Cerebellar cortex (tissue), 1 donor: ENCODE results near the gene MORN2.
A peak's percentile ranks its signal among the peaks of the same experiment; 100 is the strongest.
"Not testable (repeated sequence)": the region's sequence is repeated elsewhere in the genome, so short reads cannot be mapped to it uniquely, and the experiment has no call there.

Experiments used
- DNase-seq: peaks from one replicate; pipeline ENCODE4 v3.0.0-alpha.2; 2015; ENCODE audit warnings: low spot score

The MORN2 gene

DNA sequence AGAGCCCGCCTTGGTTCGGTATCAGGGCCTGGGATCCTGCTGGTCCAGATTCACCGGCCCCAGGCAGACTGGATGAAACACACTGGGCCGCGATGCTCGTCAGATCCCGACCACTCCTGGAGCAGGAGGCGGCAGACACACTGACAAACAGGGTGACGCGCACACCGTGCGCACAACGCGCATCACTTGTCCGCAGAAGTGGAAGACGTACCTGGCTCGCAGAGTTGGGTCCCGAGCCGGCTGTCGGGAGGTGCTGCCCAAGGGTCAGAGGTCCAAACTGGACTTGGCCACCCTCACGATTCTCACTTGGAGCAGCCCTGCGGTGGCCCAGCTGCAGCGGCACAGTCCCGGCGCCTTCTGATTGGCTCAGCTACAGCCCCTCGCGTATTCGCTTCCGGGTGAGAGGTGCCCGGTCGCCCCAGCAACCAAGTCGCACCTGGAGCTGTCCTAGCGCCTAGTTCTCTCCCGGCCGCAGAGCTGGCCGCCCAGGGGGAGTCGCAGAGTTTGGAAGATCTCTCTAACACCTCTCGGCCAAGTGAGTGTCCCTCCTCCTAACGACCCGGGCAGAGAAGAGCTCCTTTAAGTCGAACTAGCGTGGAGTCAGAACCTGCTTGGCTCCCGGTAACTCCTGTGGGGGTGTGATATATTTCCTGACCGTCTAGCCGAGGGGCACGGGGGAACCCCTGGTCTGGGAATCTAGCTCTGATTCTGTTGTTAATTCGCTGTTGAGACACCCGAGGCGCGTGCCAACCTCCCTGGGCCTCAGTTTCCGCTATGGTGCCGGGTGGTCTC lies at the start of gene MORN2, which contains the start of gene DHX57:
TSS of gene MORN2 (plus strand) at position 401 of the 792 bp plus-strand sequence.
TSS of gene DHX57 (minus strand) at position 359 of the 792 bp plus-strand sequence. CDS start 7,529 bp downstream, outside the sequence.
- DNase-seq = peak; percentile 89

DNA sequence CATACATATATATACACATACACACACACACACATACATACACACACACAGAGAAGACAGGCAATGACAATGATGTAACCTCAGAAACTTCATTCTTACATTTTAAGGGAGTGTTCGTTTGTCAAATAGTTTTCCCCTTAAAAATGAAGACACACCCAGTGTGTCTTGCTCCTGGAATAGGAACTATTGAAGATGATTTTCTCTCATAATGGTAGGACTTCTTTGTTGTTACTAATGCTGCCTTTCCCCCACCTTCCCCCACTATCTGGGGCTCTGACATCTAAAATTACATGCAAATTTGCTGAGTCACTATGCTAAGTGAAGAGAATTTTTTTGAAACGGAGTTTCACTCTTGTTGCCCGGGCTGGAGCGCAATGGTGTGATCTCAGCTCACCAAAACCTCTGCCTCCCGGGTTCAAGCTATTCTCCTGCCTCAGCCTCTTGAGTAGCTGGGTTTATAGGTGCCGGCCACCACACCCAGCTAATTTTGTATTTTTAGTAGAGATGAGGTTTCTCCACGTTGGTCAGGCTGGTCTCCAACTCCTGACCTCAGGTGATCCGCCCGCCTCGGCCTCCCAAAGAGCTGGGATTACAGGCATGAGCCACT lies 48.1 kb upstream of the MORN2 start:
- DNase-seq = not testable (repeated sequence)

GRCh38 chr2:38828460-38828859 lies 47.3 kb upstream of the MORN2 start:
- no peak for DNase-seq

GRCh38 chr2:38829971-38830370 lies 45.8 kb upstream of the MORN2 start:
- no peak for DNase-seq

- DNase-seq = no peak
Measured at GRCh38 chr2:38830526-38831159, 45.1 kb upstream of the MORN2 start.

GRCh38 chr2:38835015-38835601 lies 40.7 kb upstream of the MORN2 start:
- DNase-seq = peak; percentile 49

GRCh38 chr2:38835990-38836389 lies 39.8 kb upstream of the MORN2 start:
- DNase-seq = no peak

DNA sequence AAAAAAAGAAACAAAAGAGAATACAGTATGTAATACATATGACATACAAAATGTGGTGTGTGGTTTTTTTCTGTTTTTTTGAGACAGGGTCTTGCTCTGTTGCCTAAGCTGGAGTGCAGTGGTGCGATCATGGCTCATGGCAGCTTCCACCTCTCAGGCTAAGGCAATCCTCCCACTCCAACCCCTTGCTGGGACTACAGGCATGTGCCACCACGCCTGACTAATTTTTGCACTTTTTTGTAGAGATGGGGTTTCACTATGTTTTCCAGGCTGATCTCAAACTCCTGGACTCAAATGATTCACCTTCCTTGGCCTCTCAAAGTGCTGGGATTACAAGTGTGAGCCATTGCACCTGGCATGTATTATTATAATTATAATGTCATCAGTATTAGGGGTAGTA lies 39.0 kb upstream of the MORN2 start:
- no peak for DNase-seq

DNA sequence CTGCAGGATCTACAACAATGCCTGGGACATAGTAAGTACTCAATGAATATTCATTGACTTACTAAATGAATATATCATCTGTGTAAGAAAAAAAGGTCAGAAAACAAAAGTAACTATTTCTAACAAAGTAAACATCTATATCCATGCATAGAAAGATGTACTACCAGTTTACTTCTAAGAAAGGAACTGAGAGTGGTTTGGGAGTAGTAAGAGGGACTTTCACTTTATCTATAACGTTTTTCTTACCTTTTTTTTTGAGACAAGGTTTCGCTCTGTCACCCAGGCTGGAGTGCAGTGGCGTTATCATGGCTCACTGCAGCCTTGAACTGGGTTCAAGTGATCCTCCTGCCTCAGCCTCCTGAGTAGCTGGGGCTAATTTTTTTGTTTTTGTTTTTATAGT lies 25.7 kb upstream of the MORN2 start:
- no peak for DNase-seq

DNA sequence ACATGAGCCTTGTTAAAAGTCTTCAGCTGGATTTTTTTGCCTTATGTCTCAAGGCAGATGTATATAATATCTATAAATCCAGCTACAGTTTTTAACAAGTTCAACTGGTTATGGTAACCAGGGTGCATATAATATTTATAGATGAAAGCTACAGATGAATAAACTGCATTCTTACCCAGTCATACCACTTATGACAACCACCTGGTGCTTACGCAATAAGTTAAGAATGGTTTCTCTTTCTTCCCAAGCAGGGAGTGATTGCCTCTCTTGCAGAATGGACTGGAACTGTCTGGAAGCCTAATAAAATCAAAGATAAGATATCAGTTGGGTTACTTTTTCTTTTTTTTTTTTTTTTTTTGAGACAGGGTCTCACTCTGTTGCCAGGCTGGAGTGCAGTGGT lies 19.6 kb upstream of the MORN2 start:
- no peak for DNase-seq

DNA sequence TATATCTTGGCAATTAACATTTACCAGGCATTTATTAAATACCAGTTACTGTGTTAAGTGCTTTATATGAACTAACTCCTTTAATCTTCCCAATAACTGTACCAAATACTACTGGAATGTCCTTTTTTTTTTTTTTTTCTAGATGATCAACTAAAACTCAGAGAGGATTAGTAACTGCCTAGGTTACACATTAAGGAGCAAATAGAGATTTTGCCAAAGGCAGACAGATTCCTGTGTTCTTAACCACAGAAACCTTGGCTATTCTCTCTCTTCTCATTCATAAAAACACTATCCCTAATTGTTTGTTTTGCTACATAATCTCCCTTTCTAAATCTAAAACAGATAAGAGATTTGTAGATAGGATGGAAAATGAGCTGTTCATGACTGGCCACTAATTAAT lies 13.3 kb upstream of the MORN2 start:
- DNase-seq = no peak

- DNase-seq = no peak
Measured at GRCh38 chr2:38863061-38863695, 12.6 kb upstream of the MORN2 start.

- DNase-seq = no peak
Measured at GRCh38 chr2:38866773-38867443, 8.9 kb upstream of the MORN2 start.

GRCh38 chr2:38871432-38871831 lies 4.3 kb upstream of the MORN2 start:
- no peak for DNase-seq

- DNase-seq = no peak
Measured at GRCh38 chr2:38873763-38874162, 2.0 kb upstream of the MORN2 start.

GRCh38 chr2:38875227-38875575 lies 575 bp upstream of the MORN2 start:
- DNase-seq = no peak

DNA sequence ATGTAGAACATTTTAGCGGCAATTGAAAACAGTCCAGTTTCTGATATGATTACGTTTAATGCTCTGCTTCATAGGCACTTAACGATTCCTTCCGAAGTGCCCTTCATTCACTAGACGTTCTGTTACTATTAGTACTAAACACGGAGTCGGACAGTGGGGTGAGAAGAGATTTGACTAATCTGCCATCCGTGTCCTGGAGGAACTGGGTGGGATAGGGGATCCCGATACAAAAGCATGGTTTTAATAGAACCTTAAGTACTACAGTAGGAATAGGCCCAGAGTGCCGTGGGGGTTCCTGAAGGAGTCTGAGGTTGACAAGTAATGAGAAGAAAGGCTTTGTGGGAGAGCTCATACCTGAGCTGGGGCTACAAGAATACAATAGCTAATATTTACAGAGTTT lies 631 bp downstream of the MORN2 start:
- DNase-seq = peak; percentile 8

GRCh38 chr2:38886063-38886462 lies 10.3 kb downstream of the MORN2 start:
- DNase-seq = no peak

GRCh38 chr2:38887347-38887746 lies 11.6 kb downstream of the MORN2 start:
- no peak for DNase-seq

DNA sequence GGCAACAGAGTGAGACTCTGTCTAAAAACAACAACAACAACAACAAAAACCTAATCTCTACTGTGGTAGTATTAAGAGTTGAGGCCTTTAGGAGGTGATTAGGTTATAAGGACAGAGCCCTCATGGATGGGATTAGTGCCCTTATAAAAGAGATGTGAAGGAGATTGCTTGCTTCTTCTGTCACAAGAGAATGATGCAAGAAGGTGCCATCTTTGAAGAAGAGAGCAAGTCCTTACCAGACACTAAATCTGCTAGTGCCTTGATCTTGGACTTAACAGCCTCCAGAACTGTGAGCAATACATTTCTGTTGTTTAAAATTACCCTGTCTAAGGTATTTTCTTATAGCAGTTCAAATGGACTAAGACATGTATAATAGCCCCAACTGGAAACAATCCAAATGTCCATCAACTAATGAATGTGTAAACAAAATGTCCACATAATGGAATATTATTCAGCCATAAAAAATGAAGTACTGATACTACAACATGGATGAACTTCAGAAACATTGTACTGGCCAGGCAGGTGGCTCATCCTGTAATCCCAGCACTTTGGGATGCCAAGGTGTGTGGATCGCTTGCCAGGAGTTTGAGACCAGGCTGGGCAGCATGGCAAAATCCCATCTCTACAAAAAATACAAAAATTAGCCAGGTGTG lies 12.3 kb downstream of the MORN2 start:
- DNase-seq = no peak

- no peak for DNase-seq
Measured at GRCh38 chr2:38889045-38889444, 13.3 kb downstream of the MORN2 start.
